Measurements from ENCODE around the gene COL7A1. TPM values are rescaled to one million over a fixed set of nuclear protein-coding genes. Genes with fewer than 3 reads are reported as not detected.

COL7A1 gene
- total RNA-seq, 4 donors from 2014 or later = 159 to 393 (median 199) TPM

DNA sequence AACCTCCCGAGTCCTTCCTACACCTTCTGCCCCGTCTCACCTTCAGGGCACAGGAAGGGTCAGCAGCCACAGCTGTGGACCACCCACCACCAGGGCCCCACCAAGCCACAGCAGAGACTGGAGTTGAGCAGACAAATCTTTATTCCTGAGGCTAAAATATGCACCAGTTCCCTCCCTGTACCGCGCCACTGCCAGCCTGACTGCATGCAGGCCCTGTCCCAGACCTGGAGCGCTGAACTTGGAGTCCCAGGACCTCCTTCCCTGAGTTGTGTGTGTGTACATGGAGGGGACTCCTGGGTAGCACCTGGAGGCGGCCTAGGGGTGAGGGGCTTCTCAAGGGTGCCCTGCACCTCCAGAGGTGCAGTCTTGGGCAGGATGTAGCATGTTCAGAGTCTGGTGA lies 30.5 kb upstream of the COL7A1 start:
- TF ChIP-seq POLR2A (IDR thresholded peaks at IDR 0.05) = no peak
- TF ChIP-seq, protein P1, sequence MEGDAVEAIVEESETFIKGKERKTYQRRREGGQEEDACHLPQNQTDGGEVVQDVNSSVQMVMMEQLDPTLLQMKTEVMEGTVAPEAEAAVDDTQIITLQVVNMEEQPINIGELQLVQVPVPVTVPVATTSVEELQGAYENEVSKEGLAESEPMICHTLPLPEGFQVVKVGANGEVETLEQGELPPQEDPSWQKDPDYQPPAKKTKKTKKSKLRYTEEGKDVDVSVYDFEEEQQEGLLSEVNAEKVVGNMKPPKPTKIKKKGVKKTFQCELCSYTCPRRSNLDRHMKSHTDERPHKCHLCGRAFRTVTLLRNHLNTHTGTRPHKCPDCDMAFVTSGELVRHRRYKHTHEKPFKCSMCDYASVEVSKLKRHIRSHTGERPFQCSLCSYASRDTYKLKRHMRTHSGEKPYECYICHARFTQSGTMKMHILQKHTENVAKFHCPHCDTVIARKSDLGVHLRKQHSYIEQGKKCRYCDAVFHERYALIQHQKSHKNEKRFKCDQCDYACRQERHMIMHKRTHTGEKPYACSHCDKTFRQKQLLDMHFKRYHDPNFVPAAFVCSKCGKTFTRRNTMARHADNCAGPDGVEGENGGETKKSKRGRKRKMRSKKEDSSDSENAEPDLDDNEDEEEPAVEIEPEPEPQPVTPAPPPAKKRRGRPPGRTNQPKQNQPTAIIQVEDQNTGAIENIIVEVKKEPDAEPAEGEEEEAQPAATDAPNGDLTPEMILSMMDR (IDR thresholded peaks at IDR 0.05) = no peak
- DNase-seq (ENCODE audit: low spot score in 2 of 2) = no peak
- intact Hi-C loops (cut with DNase I; ENCODE audit: low total_unique reads) = no loop called here
- no peak overlapping the region for H3K4me3 ChIP-seq (ENCODE audit: low read depth, poor library complexity, severe bottlenecking)
- WGBS, 2 donors = 91 to 95% methylated on average over 6 of the region's 6 CpGs

DNA sequence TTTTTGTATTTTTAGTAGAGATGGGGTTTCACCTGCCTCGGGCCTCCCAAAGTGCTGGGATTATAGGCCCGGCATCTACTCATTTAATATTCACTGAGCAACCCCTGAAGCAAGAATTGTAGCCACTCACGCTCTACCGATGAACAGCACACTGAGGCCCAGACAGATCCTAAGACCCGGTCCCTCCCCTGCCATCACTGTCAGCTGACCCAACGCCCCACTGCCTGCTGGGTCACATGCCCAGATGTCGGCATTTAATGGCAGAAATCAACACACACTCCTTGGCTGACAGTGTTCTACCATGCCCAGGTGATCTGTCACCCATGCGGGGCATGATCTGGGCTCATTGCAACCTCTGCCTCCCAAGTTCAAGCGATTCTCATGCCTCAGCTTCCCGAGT lies 29.6 kb upstream of the COL7A1 start:
- intact Hi-C loops (cut with DNase I; ENCODE audit: low total_unique reads) = no loop called here
- TF ChIP-seq, protein P1 (IDR thresholded peaks at IDR 0.05) = no peak
- no peak for TF ChIP-seq POLR2A (IDR thresholded peaks at IDR 0.05)
- 88 to 92% methylated on average over 10 of the region's 10 CpGs for WGBS, 2 donors
- no peak overlapping the region for H3K4me3 ChIP-seq (ENCODE audit: low read depth, poor library complexity, severe bottlenecking)
- DNase-seq (ENCODE audit: low spot score in 2 of 2) = no peak

DNA sequence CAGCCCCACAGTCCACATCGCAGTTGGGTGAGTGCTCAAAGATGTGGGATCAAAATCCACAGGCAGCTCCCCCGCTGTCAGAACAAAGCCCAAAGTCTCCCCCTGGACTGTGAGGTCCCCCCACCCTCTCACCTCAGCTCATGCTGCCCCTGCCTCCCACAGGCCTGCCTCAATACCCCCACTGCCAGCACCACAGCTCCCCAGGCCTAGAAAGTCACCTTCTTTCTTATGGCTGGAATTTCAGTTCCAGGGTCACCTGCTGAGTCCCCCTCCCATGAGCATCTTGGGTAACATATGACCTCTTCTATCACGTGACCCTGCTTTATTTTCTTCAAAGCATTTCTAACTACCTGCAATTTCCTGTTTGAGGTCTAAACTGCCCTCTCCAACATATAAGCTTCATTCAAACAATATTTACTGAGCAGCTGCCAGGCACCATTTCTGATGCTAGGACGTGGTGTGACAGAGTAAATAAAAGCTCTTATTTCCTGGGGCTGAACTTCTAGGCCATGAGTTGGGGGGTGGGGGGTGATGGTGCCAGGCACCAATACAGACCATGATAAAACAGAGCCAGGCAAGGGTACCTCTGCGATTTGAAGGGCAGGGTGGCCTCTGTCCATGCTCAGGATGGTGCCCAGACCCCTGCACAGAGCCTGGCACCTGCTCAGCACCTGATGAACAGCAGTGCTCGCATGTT lies 28.9 kb upstream of the COL7A1 start:
- H3K4me3 ChIP-seq (ENCODE audit: low read depth, poor library complexity, severe bottlenecking) = no peak overlapping the region
- intact Hi-C loops (cut with DNase I; ENCODE audit: low total_unique reads) = no loop called here
- 79 to 83% methylated on average over 6 of the region's 6 CpGs for WGBS, 2 donors
- TF ChIP-seq POLR2A (IDR thresholded peaks at IDR 0.05) = no peak
- TF ChIP-seq, protein P1 (IDR thresholded peaks at IDR 0.05) = no peak
- no peak for DNase-seq (ENCODE audit: low spot score in 2 of 2)

DNA sequence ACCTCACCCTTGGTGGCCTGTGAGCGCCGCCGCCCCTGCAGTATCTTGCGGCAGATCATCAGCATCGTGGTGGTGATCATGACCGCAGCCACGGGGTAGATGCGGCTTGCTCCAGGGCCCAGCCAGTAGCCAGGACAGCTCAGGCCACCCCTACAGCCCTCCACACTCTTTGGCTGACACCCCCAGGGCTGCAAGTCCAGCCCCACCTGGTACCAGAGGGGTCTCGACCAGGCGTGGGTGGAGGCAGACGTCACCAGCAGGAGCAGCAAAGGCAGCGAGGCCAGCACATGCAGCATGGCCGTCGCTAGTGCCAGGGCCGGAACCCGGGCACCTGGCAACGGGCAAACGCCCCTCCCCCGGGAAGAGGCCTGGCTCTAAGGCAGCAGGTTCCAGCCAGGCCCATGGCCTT lies 26.3 kb upstream of the COL7A1 start, which contains the start of gene TMEM89:
Gene TMEM89 (minus strand): TSS at position 309 of the 409 bp plus-strand sequence. CDS start 13 bp downstream, at position 296.
- intact Hi-C loops (cut with DNase I; ENCODE audit: low total_unique reads) = no loop called here

DNA sequence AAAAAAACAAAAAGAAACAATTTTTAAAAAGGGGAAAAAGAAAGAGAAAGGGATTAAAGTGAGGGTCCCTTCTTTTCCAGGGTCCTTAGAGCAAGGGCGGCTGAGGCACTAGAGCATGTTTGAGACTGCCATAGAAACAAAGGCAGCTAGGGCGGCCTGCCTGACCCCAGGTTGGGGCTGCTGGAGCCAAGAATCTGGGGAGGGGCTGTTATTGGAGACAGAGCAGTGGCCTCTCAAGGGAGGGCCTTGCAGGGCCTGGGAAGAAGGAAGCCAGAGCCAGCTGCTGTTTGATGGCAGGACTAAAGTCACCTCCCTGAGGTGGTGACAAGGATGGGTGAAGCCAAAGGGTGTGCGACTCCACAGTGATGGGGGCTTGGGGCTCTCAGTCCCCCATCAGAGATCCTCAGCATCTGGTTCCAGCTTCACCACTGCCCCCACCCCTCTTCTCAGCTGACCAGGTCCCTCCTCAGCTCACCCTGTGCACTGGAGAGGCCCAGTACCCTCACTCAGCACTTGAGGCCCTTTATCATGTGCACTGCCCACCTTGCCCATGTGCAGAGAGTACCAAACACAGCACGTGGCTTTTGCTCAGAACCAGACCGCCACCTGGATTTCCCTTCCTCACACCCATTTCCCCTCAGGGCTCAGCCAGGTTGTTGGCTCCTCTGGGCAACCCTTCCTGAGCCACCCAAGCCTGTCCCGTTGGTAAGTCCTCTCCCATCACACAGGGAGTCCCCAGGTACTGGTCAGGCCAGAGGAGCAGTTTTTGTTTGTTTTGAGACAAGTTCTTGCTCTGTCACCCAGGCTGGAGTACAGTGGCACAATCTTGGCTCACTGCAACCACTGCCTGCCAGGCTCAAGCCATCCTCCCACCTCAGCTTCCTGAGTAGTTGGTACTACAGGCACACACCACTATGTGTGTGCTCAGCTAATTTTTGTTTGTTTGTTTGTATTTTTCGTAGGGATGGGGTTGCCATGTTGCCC lies 24.7 kb upstream of the COL7A1 start:
- 81 to 87% methylated on average over 7 of the region's 7 CpGs for WGBS, 2 donors
- DNase-seq (ENCODE audit: low spot score in 2 of 2) = no peak
- intact Hi-C loops (cut with DNase I; ENCODE audit: low total_unique reads) = no loop called here
- H3K4me3 ChIP-seq (ENCODE audit: low read depth, poor library complexity, severe bottlenecking) = no peak overlapping the region
- no peak for TF ChIP-seq POLR2A (IDR thresholded peaks at IDR 0.05)
- TF ChIP-seq, protein P1 (IDR thresholded peaks at IDR 0.05) = no peak

More for the DNA sequence above, 26.3 kb upstream of the COL7A1 start, which contains the start of gene TMEM89:
- no peak within 1 kb of the TSS for H3K4me3 ChIP-seq (ENCODE audit: low read depth, poor library complexity, severe bottlenecking)
- DNase-seq (ENCODE audit: low spot score in 2 of 2) = no peak
- 89 to 95% methylated on average over 9 to 18 of the region's 19 CpGs for WGBS, 2 donors
- TF ChIP-seq POLR2A (IDR thresholded peaks at IDR 0.05) = no peak
- TF ChIP-seq, protein P1 (IDR thresholded peaks at IDR 0.05) = no peak
